Activated T-cell treated with anti-CD3 and anti-CD28 coated beads, Interleukin-2, amount 50 U/mL, for 4 hours (primary cell): ENCODE measurements around the gene CTCF. TPM values are rescaled to one million over a fixed set of nuclear protein-coding genes. Genes with fewer than 3 reads are reported as not detected.

Source experiments
- total RNA-seq, 3 donors: library from RNA; stranded (reverse); gene quantifications; one replicate each; pipeline ENCODE4 v1.2.1, GENCODE V29; 2021

CTCF gene
- total RNA-seq, 3 donors from 2014 or later, result 53.7 to 59.3 (median 54.0) TPM

Other genes with a start within 250 kb of the CTCF start
- gene KCTD19, start 235.8 kb upstream of the CTCF start, total RNA-seq, result under 1 TPM in 2 of 3 donors, not detected in 1; 0.16 to 0.66 TPM
- gene LRRC36, start 235.7 kb upstream of the CTCF start, total RNA-seq, result not detected
- gene TPPP3, start 169.0 kb upstream of the CTCF start, total RNA-seq, result under 1 TPM in 1 of 3 donors, not detected in 2; 0.20 TPM
- under 1 TPM; 0.61 to 0.99 (median 0.79) TPM for gene ZDHHC1, start 146.0 kb upstream of the CTCF start, total RNA-seq
- gene HSD11B2, start 131.4 kb upstream of the CTCF start, total RNA-seq, result 1 to 10 TPM; 3.9 to 6.1 (median 5.2) TPM
- gene ATP6V0D1, start 81.4 kb upstream of the CTCF start, total RNA-seq, result 10 to 100 TPM; 36.0 to 49.1 (median 44.5) TPM
- not detected for gene AGRP, start 79.0 kb upstream of the CTCF start, total RNA-seq
- 10 to 100 TPM; 17.9 to 26.2 (median 18.0) TPM for gene RIPOR1, start 33.7 kb upstream of the CTCF start, total RNA-seq
- gene CARMIL2, start 82.6 kb downstream of the CTCF start, total RNA-seq, result 100 to 1,000 TPM; 204 to 221 (median 207) TPM
- gene ACD, start 97.7 kb downstream of the CTCF start, total RNA-seq, result 10 to 100 TPM; 87.5 to 89.7 (median 89.4) TPM
- 10 to 100 TPM; 12.0 to 12.5 (median 12.5) TPM for gene PARD6A, start 98.4 kb downstream of the CTCF start, total RNA-seq
- gene ENKD1, start 104.2 kb downstream of the CTCF start, total RNA-seq, result 10 to 100 TPM; 13.9 to 16.7 (median 14.1) TPM
- under 1 TPM; 0.35 to 0.63 (median 0.46) TPM for gene C16orf86, start 104.3 kb downstream of the CTCF start, total RNA-seq
- 10 to 100 TPM; 17.3 to 22.0 (median 20.2) TPM for gene GFOD2, start 156.8 kb downstream of the CTCF start, total RNA-seq
- 10 to 100 TPM; 17.2 to 17.9 (median 17.8) TPM for gene RANBP10, start 244.0 kb downstream of the CTCF start, total RNA-seq
- gene TSNAXIP1, start 244.4 kb downstream of the CTCF start, total RNA-seq, result 1 to 10 TPM in 2 of 3 donors, under 1 TPM in 1; 0.79 to 1.4 (median 1.3) TPM